ENCODE measurements around the gene CH25H. TPM values are rescaled to one million over a fixed set of nuclear protein-coding genes. Genes with fewer than 3 reads are reported as not detected.

CH25H gene
- total RNA-seq, 1 donor from 2014 or later = 1.7 TPM

DNA sequence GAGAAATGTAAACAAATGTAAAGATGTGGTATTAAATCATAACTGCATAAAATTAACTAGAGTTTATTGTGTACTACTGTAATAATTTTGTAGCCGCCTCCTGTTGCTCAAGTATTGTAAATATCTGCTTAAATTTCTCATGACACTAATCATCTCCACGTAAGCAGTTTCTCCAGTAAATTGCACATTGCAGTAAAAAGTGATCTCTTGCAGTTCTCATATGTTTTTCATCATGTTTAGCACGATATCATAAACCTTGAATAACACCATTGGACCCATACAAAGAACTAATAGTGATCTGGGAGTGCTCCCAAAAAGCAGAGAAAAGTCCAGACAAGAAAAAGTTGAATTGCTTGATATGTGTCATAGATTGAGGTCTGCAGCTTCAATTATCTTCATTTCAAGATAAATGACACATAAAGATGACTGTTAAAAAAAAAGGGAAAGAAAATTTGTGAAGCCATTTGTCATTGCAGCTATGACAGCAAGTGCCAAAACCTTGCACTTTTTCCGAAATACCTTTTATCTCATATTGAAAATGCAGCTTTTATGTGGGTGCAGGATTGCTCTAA, 29.2 kb upstream of the CH25H start:
- no peak for DNase-seq (ENCODE audit: low spot score in 2 of 2)
- no peaks in the 10 kb centered on the region for H3K9me3 ChIP-seq
- intact Hi-C loops (cut with DNase I) = no loop called here
- no peak overlapping the region for H3K27ac ChIP-seq
- peaks cover 12 to 18% of the 10 kb centered on the region in 2 donors for H3K36me3 ChIP-seq
- no peaks in the 10 kb centered on the region for H3K27me3 ChIP-seq
- no peaks in the 10 kb centered on the region for H3K4me1 ChIP-seq
- TF ChIP-seq, protein P1, sequence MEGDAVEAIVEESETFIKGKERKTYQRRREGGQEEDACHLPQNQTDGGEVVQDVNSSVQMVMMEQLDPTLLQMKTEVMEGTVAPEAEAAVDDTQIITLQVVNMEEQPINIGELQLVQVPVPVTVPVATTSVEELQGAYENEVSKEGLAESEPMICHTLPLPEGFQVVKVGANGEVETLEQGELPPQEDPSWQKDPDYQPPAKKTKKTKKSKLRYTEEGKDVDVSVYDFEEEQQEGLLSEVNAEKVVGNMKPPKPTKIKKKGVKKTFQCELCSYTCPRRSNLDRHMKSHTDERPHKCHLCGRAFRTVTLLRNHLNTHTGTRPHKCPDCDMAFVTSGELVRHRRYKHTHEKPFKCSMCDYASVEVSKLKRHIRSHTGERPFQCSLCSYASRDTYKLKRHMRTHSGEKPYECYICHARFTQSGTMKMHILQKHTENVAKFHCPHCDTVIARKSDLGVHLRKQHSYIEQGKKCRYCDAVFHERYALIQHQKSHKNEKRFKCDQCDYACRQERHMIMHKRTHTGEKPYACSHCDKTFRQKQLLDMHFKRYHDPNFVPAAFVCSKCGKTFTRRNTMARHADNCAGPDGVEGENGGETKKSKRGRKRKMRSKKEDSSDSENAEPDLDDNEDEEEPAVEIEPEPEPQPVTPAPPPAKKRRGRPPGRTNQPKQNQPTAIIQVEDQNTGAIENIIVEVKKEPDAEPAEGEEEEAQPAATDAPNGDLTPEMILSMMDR (IDR thresholded peaks at IDR 0.05) = no peak
- H3K4me3 ChIP-seq = no peak overlapping the region

DNA sequence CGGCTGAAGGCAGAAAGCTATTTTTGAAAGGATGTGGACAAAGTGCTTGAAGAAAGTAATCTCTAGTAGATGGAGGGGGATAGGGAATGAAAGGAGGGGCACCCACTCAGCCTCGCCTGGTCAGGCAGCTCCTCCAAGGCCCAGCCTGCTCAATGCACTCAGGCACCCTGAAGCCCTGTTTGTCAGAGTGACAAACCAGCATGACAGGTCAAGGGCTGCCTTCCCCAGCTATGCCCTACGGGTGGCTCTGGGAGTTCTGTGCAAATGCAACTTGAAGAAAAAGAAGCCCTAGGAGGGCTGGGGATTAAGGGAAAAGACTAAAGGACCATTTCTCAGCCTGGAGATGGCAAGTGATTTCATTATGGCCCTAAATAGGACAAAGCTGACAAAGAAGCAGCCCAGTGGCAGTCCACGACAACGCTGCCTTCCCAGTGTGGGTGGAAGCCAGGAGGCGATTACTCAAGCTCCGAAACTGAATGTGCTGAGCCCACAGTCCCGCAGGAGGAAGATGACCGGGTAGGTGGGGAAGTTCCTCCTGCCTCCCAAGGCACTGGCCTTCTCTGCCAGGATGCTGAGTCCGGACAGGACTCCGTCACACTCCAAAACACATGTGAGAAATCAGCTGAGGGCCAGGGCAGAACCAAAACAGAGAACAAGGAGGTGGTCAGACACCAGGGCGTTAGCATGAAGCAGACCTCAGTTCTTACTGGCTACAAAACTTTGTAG, 28.1 kb upstream of the CH25H start:
- no peak overlapping the region for H3K27ac ChIP-seq
- DNase-seq (ENCODE audit: low spot score in 2 of 2) = peak; percentile 38 to 81

DNA sequence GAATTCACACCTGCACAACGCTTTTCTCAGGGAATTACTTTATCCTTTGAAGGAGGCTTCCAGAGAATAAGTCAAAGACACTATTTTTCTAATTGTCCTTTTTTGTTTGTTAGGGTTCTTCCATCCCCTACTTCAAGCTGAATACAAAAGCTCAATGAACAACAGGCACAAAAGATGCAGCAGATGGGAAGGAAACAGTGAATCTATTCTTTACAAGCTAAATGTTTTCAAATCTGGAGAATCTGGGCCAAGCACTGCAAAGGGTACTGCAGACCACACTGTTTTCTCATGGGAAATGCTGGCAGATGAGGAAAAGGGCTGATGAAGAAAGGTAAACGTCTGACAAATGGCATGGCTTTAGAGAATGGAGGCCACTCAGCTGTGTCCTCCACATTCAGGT, 25.9 kb upstream of the CH25H start:
- H3K27me3 ChIP-seq = no peaks in the 10 kb centered on the region
- TF ChIP-seq, protein P1 (IDR thresholded peaks at IDR 0.05) = no peak
- H3K4me1 ChIP-seq = no peaks in the 10 kb centered on the region
- H3K4me3 ChIP-seq = no peak overlapping the region
- no peak overlapping the region for H3K27ac ChIP-seq
- H3K9me3 ChIP-seq = no peaks in the 10 kb centered on the region
- DNase-seq (ENCODE audit: low spot score in 2 of 2) = no peak
- peaks cover 5 to 9% of the 10 kb centered on the region in 2 donors for H3K36me3 ChIP-seq
- intact Hi-C loops (cut with DNase I) = no loop called here

More for the DNA sequence above, 28.1 kb upstream of the CH25H start:
- TF ChIP-seq, protein P1 (IDR thresholded peaks at IDR 0.05) = no peak
- no peak overlapping the region for H3K4me3 ChIP-seq
- peaks cover 12 to 19% of the 10 kb centered on the region in 2 donors for H3K36me3 ChIP-seq
- no peaks in the 10 kb centered on the region for H3K9me3 ChIP-seq
- H3K27me3 ChIP-seq = no peaks in the 10 kb centered on the region
- H3K4me1 ChIP-seq = no peaks in the 10 kb centered on the region
- intact Hi-C loops (cut with DNase I) = no loop called here

DNA sequence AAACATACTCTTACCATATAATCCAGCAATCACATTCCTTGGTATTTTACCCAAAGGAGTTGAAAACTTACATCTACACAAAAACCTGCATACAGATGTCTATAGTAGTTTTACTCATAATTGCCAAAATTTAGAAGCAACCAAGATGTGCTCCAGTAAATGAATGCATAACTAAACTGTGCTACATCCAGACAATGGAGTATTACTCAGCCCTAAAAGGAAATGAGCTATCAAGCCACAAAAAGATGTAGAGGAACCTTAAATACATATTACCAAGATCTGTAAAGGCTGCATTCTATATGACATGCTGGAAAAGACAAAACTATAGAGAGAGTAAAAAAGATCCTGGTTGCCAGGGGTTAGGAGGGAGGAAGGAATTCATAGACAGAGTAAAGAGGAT, 21.8 kb upstream of the CH25H start:
- TF ChIP-seq, protein P1 (IDR thresholded peaks at IDR 0.05) = no peak
- H3K27me3 ChIP-seq = no peaks in the 10 kb centered on the region
- DNase-seq (ENCODE audit: low spot score in 2 of 2) = no peak
- H3K4me1 ChIP-seq = no peaks in the 10 kb centered on the region
- no peaks in the 10 kb centered on the region for H3K9me3 ChIP-seq
- no peak overlapping the region for H3K4me3 ChIP-seq
- H3K27ac ChIP-seq = no peak overlapping the region
- peaks cover 14 to 27% of the 10 kb centered on the region in 2 donors for H3K36me3 ChIP-seq
- intact Hi-C loops (cut with DNase I) = no loop called here

DNA sequence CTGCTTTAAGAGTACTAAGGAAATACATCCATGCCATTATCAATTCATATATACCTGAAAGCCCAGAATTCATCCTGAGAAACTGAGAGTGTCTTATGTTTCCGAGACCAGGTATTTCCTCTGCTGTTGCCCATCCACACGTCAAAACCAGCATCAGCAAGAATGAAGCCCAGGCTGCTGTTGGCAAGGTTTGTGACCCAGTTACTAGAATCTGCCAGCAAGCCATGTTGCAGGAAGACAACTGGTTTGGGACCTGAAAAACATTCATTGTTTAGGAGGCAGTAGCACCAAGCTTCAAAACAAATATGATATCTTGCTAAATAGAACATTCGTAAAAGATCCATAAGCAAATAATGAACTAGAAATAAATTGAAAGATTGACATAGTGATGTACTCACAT, 21.0 kb upstream of the CH25H start:
- Histone ChIP-seq H3K27ac (no peak overlapping the region), H3K36me3 (peaks cover 12 to 28% of the 10 kb centered on the region in 2 donors), H3K4me3 (no peak overlapping the region), H3K4me1 (no peaks in the 10 kb centered on the region), H3K9me3 (no peaks in the 10 kb centered on the region), H3K27me3 (no peaks in the 10 kb centered on the region)
- no peak for DNase-seq (ENCODE audit: low spot score in 2 of 2)
- TF ChIP-seq, protein P1 (IDR thresholded peaks at IDR 0.05) = no peak
- intact Hi-C loops (cut with DNase I) = no loop called here

Measured in ascending aorta (tissue), 2 donors.